HEK293 (cell line): ENCODE results near the gene TMEM81.

Source experiments
- CTCF ChIA-PET: fragments of 350-600 bp; formaldehyde crosslinking; extraction: SDS; loops from one replicate; lab custom pipeline; 2021; ENCODE audit warnings: antibody characterized with exemption; lab: Yijun Ruan, JAX
- POLR2A ChIA-PET: fragments of 300-600 bp; formaldehyde crosslinking; extraction: SDS; loops from one replicate; lab custom pipeline; 2020; ENCODE audit warnings: antibody characterized with exemption, inconsistent platforms; lab: Yijun Ruan, JAX
- H3K27ac ChIP-seq: fragments of 200-500 bp; sonication (Bioruptor generic); 2 replicates; pipeline ENCODE4 v1.5.1; 2014; ENCODE audit warnings: low read depth, low read length, control low read depth, inconsistent platforms; ENCODE audit errors: extremely low read depth
- H3K36me3 ChIP-seq, 2 experiments: fragments of 200-500 bp in 1 of 2; sonication (Bioruptor generic) in 1 of 2; 1 replicate in 1 of 2; 2 replicates in 1 of 2; pipeline ENCODE4 v1.5.1; 2014 to 2017; ENCODE audit warnings: inconsistent platforms in 2 of 2, low read length in 2 of 2; ENCODE audit not compliant: control insufficient read depth in 2 of 2, insufficient read depth in 1 of 2
- H3K4me1 ChIP-seq: fragments of 200-500 bp; sonication (Bioruptor generic); 2 replicates; pipeline ENCODE4 v1.5.1; 2014; ENCODE audit warnings: mild to moderate bottlenecking, low read length, inconsistent platforms; ENCODE audit not compliant: control insufficient read depth, insufficient read depth
- H3K4me3 ChIP-seq: 2 replicates; pipeline ENCODE4 v1.5.1; 2011; ENCODE audit warnings: low read depth, mild to moderate bottlenecking, control low read depth, low read length, moderate library complexity
- H3K9me3 ChIP-seq: fragments of 200-500 bp; sonication (Bioruptor generic); 2 replicates; pipeline ENCODE4 v1.5.1; 2014; ENCODE audit warnings: low read depth, low read length, inconsistent platforms; ENCODE audit not compliant: control insufficient read depth, insufficient read depth
- BCL6B ChIP-seq: fragments of 450-650 bp; formaldehyde crosslinking; IDR thresholded peaks from 2 replicates; pipeline ENCODE4 v1.5.1; 2017; ENCODE audit warnings: missing biosample characterization, missing genetic modification characterization
- CTCF ChIP-seq: fragments of 450-650 bp; formaldehyde crosslinking; IDR thresholded peaks from 2 replicates; pipeline ENCODE4 v1.5.1; 2016; ENCODE audit warnings: missing biosample characterization, missing genetic modification characterization
- HOXC10 ChIP-seq: sonication (generic); formaldehyde crosslinking; IDR thresholded peaks from 2 replicates; pipeline ENCODE4 v1.8.1; 2023; ENCODE audit warnings: mild to moderate bottlenecking, missing genetic modification reagents
- PRDM10 ChIP-seq: fragments of 450-650 bp; formaldehyde crosslinking; IDR thresholded peaks from 2 replicates; pipeline ENCODE4 v1.5.1; 2016; ENCODE audit warnings: missing biosample characterization, missing genetic modification characterization
- ZBTB26 ChIP-seq: fragments of 450-650 bp; formaldehyde crosslinking; optimal IDR thresholded peaks from 2 replicates; pipeline ENCODE3; 2016; ENCODE audit warnings: missing biosample characterization, mild to moderate bottlenecking, missing genetic modification characterization
- ZBTB6 ChIP-seq: fragments of 450-650 bp; formaldehyde crosslinking; IDR thresholded peaks from 2 replicates; pipeline ENCODE4 v1.5.1; 2017; ENCODE audit warnings: missing biosample characterization, missing genetic modification characterization
- ZFP3 ChIP-seq: fragments of 450-650 bp; formaldehyde crosslinking; IDR thresholded peaks from 2 replicates; pipeline ENCODE4 v1.5.1; 2016; ENCODE audit warnings: low read depth, missing biosample characterization, missing genetic modification characterization
- ZFP37 ChIP-seq: fragments of 450-650 bp; formaldehyde crosslinking; IDR thresholded peaks from 2 replicates; pipeline ENCODE4 v1.5.1; 2016; ENCODE audit warnings: missing biosample characterization, missing genetic modification characterization
- ZIC2 ChIP-seq: fragments of 450-650 bp; formaldehyde crosslinking; IDR thresholded peaks from 2 replicates; pipeline ENCODE4 v1.5.1; 2016; ENCODE audit warnings: missing biosample characterization, missing genetic modification characterization
- ZNF138 ChIP-seq: fragments of 450-650 bp; formaldehyde crosslinking; IDR thresholded peaks from 2 replicates; pipeline ENCODE4 v1.5.1; 2016; ENCODE audit warnings: missing biosample characterization, missing genetic modification characterization, borderline replicate concordance
- ZNF2 ChIP-seq: fragments of 450-650 bp; formaldehyde crosslinking; IDR thresholded peaks from 2 replicates; pipeline ENCODE4 v1.5.1; 2016; ENCODE audit warnings: missing biosample characterization, missing genetic modification characterization
- ZNF292 ChIP-seq: fragments of 450-650 bp; formaldehyde crosslinking; IDR thresholded peaks from 2 replicates; pipeline ENCODE4 v1.5.1; 2016; ENCODE audit warnings: low read depth, missing biosample characterization, missing genetic modification characterization, borderline replicate concordance
- ZNF354C ChIP-seq: fragments of 450-650 bp; formaldehyde crosslinking; IDR thresholded peaks from 2 replicates; pipeline ENCODE4 v1.5.1; 2016; ENCODE audit warnings: missing biosample characterization, missing genetic modification characterization, low read depth, borderline replicate concordance
- ZNF571 ChIP-seq: fragments of 450-650 bp; formaldehyde crosslinking; IDR thresholded peaks from 2 replicates; pipeline ENCODE4 v1.5.0; 2017; ENCODE audit warnings: missing biosample characterization, missing genetic modification characterization
- ZNF580 ChIP-seq: fragments of 450-650 bp; formaldehyde crosslinking; IDR thresholded peaks from 2 replicates; pipeline ENCODE4 v1.5.1; 2016; ENCODE audit warnings: missing biosample characterization, missing genetic modification characterization
- ZNF596 ChIP-seq: fragments of 450-650 bp; IDR thresholded peaks from 2 replicates; pipeline ENCODE4 v1.5.0; 2018; ENCODE audit warnings: missing biosample characterization, mild to moderate bottlenecking, missing genetic modification characterization, moderate library complexity
- ZNF600 ChIP-seq: fragments of 450-650 bp; formaldehyde crosslinking; IDR thresholded peaks from 2 replicates; pipeline ENCODE4 v1.5.1; 2016; ENCODE audit warnings: missing biosample characterization, missing genetic modification characterization
- ZNF621 ChIP-seq: fragments of 450-650 bp; formaldehyde crosslinking; IDR thresholded peaks from 2 replicates; pipeline ENCODE4 v1.5.1; 2017; ENCODE audit warnings: missing biosample characterization, missing genetic modification characterization
- ZNF623 ChIP-seq: fragments of 450-650 bp; formaldehyde crosslinking; IDR thresholded peaks from 2 replicates; pipeline ENCODE4 v1.5.1; 2016; ENCODE audit warnings: missing biosample characterization, missing genetic modification characterization
- ZNF624 ChIP-seq: fragments of 450-650 bp; formaldehyde crosslinking; IDR thresholded peaks from 2 replicates; pipeline ENCODE4 v1.5.1; 2017; ENCODE audit warnings: missing biosample characterization, missing genetic modification characterization
- ZNF701 ChIP-seq: fragments of 450-650 bp; formaldehyde crosslinking; IDR thresholded peaks from 2 replicates; pipeline ENCODE4 v1.5.1; 2016; ENCODE audit warnings: missing biosample characterization, missing genetic modification characterization
- ZNF830 ChIP-seq: fragments of 450-650 bp; IDR thresholded peaks from 2 replicates; pipeline ENCODE4 v1.5.0; 2018; ENCODE audit warnings: missing biosample characterization, missing genetic modification characterization, low read depth, mild to moderate bottlenecking, moderate library complexity
- ZSCAN18 ChIP-seq: fragments of 450-650 bp; formaldehyde crosslinking; IDR thresholded peaks from 2 replicates; pipeline ENCODE4 v1.5.1; 2016; ENCODE audit warnings: missing biosample characterization, missing genetic modification characterization

TMEM81 gene

GRCh38 chr1:205064301-205064700 lies 20.0 kb downstream of the TMEM81 start (continued):
- no peak for TF ChIP-seq ZFP37 (tag by site-specific recombination)
- no peak for TF ChIP-seq ZNF580
- TF ChIP-seq ZNF701 (tag by site-specific recombination) = no peak
- TF ChIP-seq ZNF830 (tag by site-specific recombination) = no peak

- H3K4me3 ChIP-seq = no peak overlapping the region
- H3K9me3 ChIP-seq = no peaks in the 10 kb centered on the region
- TF ChIP-seq ZNF571 (no peak), ZNF624 (tag by site-specific recombination) (no peak), ZBTB6 (tag by site-specific recombination) (no peak), ZNF292 (no peak), ZNF596 (tag by site-specific recombination) (no peak), ZSCAN18 (tag by site-specific recombination) (no peak), ZNF138 (tag by site-specific recombination) (no peak), ZNF2 (tag by site-specific recombination) (no peak), PRDM10 (no peak)
- ChIA-PET POLR2A (no interaction called here), CTCF (interaction anchor here (0.8 to 5.9 kb wide), 20 partner anchors 12 to 271 kb away, joined by 3 to 282 read pairs (median 11); partner anchors contain the start of gene RBBP5)
- H3K36me3 ChIP-seq = no peaks in the 10 kb centered on the region
- H3K4me1 ChIP-seq = no peaks in the 10 kb centered on the region
- H3K27ac ChIP-seq = no peak overlapping the region
These were observed 21.4 kb downstream of the TMEM81 start for GRCh38 chr1:205062895-205063294.

- Histone ChIP-seq H3K27ac (no peak overlapping the region), H3K9me3 (no peaks in the 10 kb centered on the region), H3K4me3 (no peak overlapping the region), H3K4me1 (no peaks in the 10 kb centered on the region), H3K36me3 (no peaks in the 10 kb centered on the region)
- ChIA-PET POLR2A (no interaction called here), CTCF (interaction anchor here (0.8 to 5.9 kb wide), 37 partner anchors 10 to 270 kb away, joined by 3 to 282 read pairs (median 8); partner anchors contain the start of gene RBBP5)
- TF ChIP-seq HOXC10 (no peak), ZNF621 (tag by site-specific recombination) (no peak), ZNF600 (tag by site-specific recombination) (no peak), ZNF354C (tag by site-specific recombination) (no peak), ZIC2 (tag by site-specific recombination) (no peak), ZBTB26 (tag by site-specific recombination) (no peak), ZNF623 (no peak), ZFP3 (tag by site-specific recombination) (no peak), BCL6B (no peak), CTCF (tag by site-specific recombination) (no peak)
These were observed 21.9 kb downstream of the TMEM81 start for GRCh38 chr1:205062319-205062718.
